GM12864 (cell line): ENCODE results near the gene HMX1.

ENCODE experiments used
- DNase-seq: peaks from one replicate; pipeline ENCODE4 v3.0.0-alpha.2; 2011; ENCODE audit warnings: low read depth
- H3K4me3 ChIP-seq: 2 replicates; pipeline ENCODE4 v1.5.1; 2011; ENCODE audit warnings: mild to moderate bottlenecking, low read depth, low read length, control low read depth
- CTCF ChIP-seq: IDR thresholded peaks from 2 replicates; pipeline ENCODE4 v1.5.1; 2011; ENCODE audit warnings: low read depth, mild to moderate bottlenecking, moderate library complexity, low read length, control low read depth, inconsistent platforms; ENCODE audit errors: missing control alignments

HMX1 gene

GRCh38 chr4:8852118-8852704 is 19.4 kb downstream of the HMX1 start:
- TF ChIP-seq CTCF = no peak
- no peak for DNase-seq
- H3K4me3 ChIP-seq = no peak overlapping the region

DNA sequence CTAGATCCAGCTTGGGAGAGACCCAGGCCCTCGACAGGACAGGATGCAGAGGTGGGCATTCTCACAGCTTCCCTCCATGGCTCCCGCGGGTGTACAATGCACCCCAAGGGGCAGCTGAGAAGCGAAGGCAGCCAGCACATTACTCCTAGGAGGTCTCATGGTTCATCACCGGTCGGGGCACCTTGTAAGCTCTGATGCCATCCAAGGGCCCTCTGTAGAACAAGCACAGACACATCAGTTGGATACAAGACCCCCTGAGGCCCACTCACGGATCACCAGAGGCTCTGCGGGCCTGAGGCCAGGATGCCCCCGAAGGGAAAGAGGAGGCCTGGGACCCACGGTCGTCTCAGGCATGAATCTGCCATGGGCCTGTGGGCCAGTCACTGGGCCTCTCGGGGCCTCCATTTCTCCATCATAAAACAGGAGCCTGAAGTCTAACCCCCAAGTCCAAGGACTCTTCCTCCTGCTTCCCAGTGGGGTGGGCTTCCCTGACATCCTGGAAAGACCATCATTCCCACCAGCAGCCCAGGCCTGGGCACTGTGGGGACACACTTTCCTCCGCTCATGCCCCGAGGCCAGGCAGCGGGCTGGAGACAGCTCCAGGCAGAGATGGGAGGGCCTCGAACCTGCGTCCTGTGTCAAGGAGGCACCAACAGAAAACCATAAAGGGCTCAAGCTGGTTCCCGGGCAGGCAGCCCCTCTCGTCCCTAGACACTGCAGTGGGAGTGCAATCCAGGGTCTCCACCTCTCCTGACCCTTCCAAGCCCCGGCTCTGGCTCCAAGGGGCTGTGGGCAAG is 20.1 kb downstream of the HMX1 start:
- no peak overlapping the region for H3K4me3 ChIP-seq
- TF ChIP-seq CTCF = no peak
- DNase-seq = no peak

DNA sequence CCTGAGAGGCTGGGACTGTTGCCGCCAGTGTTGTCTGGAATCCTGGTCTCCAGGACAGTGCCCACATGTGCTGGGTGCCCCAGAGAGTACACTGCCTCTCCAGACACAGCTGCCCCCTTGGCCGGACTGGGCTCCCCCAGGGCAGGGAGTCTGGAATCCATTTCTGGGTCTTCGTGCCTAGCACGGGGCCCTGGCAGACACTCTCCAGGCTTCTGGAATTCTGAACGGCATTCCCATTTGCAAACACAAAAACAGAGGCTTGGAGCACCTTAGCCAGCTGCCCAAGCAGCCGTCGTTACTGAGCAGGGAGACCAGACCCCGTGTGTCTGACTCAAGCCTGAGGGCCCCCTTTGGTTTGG is 20.8 kb downstream of the HMX1 start:
- TF ChIP-seq CTCF = no peak
- no peak overlapping the region for H3K4me3 ChIP-seq
- DNase-seq = no peak

- TF ChIP-seq CTCF = no peak
- no peak overlapping the region for H3K4me3 ChIP-seq
- DNase-seq = no peak
Observed at GRCh38 chr4:8850074-8850829, 21.4 kb downstream of the HMX1 start.

DNA sequence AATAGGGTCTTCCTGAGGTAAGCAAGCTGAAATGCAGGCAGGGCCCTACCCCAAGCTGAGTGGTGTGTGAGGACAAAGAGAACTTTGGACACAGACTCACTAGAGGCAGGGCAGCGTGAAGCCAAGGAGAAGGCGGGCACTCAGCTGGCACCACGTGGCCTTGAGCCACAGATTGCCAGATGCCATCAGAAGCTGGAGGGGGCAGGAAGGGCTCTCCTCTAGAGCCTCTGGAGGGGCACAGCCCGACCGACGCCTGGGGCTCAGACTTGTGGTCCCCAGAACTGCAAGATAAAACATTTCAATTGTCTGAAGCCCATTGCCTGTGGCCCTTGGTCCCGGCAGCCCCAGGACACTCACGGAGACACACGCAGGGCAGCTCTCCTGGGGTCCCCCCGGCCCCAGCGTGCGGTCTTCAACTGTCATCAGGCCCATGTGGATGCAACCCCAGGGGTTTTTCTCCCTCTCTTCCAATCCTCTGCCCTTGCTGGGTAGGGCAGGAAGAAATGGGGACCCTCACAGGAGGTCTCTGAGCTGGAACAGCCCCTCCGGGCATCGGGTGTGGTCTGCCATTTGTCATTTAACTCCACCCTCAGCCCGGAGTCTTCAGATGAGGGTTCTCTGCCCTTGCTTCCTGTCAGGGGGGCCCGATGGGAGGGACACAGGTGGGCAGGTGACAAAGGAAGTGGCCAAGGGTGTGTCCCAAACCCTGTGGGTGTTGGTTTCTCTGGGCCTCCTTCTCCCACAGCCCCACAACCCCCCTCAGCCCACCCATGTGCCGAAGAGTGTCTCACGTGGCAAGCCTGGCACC is 22.2 kb downstream of the HMX1 start:
- no peak overlapping the region for H3K4me3 ChIP-seq
- no peak for TF ChIP-seq CTCF
- DNase-seq = no peak

DNA sequence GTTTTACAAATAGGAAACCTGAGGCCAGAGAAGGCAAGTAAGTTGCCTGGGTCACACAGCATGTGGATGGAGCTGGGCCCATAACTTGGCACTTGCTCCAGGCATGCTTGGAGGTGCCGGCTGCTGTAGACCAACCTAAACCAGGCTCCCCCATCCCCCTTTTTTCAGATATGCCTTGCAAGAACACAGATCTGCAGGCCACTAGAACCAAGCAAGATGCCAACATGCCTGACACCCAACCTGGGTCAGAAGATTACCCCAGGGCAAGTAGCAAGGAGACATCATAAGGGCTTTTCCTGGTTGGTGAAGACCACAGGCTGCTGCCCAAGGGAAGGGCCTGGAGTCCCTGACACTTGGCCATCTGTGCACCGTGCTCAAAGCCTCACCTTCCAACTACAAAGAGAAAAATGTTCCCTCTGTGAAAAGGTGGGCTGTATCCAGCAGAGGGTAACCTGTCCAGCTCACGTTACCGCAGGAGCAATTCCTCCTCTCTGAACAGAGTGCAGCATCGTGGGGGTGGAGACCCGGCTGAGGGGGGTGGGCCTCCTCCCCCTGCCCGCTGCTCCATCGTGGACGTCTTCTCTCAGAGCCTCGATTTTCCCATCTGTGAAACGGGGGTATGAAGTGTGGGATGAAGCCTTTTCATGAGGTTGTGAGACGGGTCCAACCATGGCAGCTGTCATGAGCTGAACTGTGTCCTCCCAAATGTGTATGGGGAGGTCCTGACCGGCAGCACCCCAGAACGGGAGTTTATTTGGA is 23.0 kb downstream of the HMX1 start:
- no peak for DNase-seq
- TF ChIP-seq CTCF = no peak
- no peak overlapping the region for H3K4me3 ChIP-seq
